Left forelimb (tissue), 1 donor: ENCODE results near the gene LEMD1.

Experiments
- DNase-seq: peaks from one replicate; pipeline ENCODE4 v3.0.0-alpha.2; 2018; ENCODE audit warnings: low spot score

The LEMD1 gene

GRCh38 chr1:205421798-205422197 lies at the start of gene LEMD1:
TSS of gene LEMD1 (minus strand) at chr1:205422056. CDS start at chr1:205420536, 1,520 bp downstream.
- no peak for DNase-seq

- no peak for DNase-seq
Observed at GRCh38 chr1:205470131-205470530, 48.3 kb upstream of the LEMD1 start.

GRCh38 chr1:205466595-205467220 lies 44.9 kb upstream of the LEMD1 start:
- DNase-seq = no peak

- no peak for DNase-seq
Observed at GRCh38 chr1:205465392-205465791, 43.5 kb upstream of the LEMD1 start.

- DNase-seq = no peak
Observed at GRCh38 chr1:205458777-205459566, 37.1 kb upstream of the LEMD1 start.

GRCh38 chr1:205456868-205457745 lies 35.3 kb upstream of the LEMD1 start:
- DNase-seq = no peak

- no peak for DNase-seq
Observed at GRCh38 chr1:205456383-205456867, 34.6 kb upstream of the LEMD1 start.

- DNase-seq = no peak
Observed at GRCh38 chr1:205455581-205456382, 33.9 kb upstream of the LEMD1 start, which contains the start of gene BLACAT1. TSS of gene BLACAT1 (minus strand) at chr1:205456045.

- DNase-seq = no peak
Observed at GRCh38 chr1:205454903-205455335, 33.1 kb upstream of the LEMD1 start.

GRCh38 chr1:205453466-205453865 lies 31.6 kb upstream of the LEMD1 start:
- no peak for DNase-seq

GRCh38 chr1:205452933-205453332 lies 31.1 kb upstream of the LEMD1 start:
- DNase-seq = no peak

GRCh38 chr1:205452364-205452763 lies 30.5 kb upstream of the LEMD1 start:
- DNase-seq = no peak

GRCh38 chr1:205451759-205452164 lies 29.9 kb upstream of the LEMD1 start:
- DNase-seq = no peak

- no peak for DNase-seq
Observed at GRCh38 chr1:205451202-205451601, 29.3 kb upstream of the LEMD1 start.

- no peak for DNase-seq
Observed at GRCh38 chr1:205450448-205450847, 28.6 kb upstream of the LEMD1 start.

GRCh38 chr1:205449750-205450443 lies 28.0 kb upstream of the LEMD1 start:
- no peak for DNase-seq

GRCh38 chr1:205449254-205449749 lies 27.4 kb upstream of the LEMD1 start:
- DNase-seq = no peak

GRCh38 chr1:205448540-205449253 lies 26.8 kb upstream of the LEMD1 start:
- no peak for DNase-seq

- no peak for DNase-seq
Observed at GRCh38 chr1:205447457-205448341, 25.8 kb upstream of the LEMD1 start.
